ENCODE data around the gene NBEAL2.

The NBEAL2 gene

DNA sequence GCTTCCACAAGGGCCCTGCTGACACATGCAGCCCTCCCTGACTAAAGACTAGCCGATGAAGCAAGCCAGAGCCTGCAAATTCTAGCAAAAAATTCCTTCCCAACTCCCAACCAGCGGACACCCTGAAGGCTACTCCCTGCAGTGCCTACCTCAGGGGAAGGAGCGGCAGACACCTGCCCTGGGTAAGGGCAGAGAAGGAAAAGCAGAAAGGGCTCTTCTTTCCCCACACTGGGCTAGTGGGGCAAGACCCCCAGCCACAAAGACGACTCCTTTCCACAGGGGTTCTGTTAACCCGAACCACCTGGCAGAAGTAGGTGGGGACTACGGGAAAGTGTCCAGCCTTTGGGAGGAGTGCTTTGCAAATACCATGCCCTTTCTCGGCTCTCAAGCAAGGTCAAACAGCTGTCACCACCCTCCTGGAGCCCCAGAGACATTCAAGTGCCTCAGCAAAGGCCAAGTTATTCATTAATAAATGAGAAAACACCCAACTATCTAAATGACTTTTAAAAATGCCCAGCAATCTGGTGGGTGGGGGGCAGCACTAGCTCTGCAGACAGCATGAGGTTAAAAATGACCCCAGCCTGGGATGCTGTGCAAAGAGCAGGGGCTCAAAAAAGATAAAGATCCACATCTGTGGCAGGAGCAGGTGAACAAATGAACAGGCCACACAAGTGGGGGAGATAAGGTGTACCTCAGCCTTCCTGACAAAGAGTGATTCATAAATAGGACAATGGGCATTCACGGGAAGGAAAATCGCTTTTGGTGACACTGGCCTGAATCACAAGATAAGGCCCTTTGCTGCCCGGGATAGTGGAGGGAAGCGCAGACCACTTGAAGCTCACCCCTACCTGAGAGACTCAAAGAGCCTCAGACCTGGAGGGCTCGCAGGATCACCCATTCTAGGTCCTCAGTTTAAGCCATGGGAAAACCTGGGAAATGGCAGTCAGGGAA, 36.0 kb upstream of the NBEAL2 start:
- DNase-seq = no peak

DNA sequence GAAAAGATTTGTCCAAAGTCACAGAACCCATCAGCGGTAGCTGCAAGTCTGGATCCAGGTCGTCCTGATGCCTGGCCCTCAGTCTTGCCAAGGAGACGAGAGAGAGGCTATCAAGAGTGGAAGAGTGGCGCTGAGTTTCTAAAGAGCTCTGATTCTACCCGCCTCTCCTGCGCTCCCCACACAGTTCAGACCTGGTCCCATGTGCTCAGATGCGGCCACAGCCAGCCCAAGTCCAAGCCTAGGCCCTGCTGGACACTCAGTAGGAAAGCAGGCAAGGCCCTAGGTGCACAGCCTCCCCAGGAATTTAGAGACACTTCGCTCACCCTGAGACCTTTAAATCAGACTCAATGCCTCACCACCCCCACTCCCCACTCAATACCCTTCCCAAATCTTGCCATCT, 35.3 kb upstream of the NBEAL2 start:
- no peak for DNase-seq

DNA sequence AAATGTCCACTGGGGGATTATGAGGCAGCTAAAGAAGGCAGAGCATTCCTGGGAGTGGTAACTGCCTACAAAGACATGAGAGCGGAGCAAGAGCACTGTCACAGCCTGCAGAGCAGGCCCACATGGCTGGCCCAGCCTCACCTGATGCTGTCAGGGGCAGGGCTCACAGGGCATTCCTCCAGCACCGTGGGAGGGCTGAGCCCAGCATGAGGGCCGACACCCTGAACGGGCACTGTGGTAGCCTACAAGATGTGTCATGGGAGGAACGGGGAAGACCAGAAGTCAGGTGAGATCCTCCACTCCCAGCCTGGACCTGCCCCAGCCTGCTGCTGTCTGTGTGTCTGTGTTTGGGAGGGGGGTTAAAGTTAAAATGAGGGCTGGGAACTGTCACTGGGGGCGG, 33.0 kb upstream of the NBEAL2 start:
- DNase-seq = no peak

DNA sequence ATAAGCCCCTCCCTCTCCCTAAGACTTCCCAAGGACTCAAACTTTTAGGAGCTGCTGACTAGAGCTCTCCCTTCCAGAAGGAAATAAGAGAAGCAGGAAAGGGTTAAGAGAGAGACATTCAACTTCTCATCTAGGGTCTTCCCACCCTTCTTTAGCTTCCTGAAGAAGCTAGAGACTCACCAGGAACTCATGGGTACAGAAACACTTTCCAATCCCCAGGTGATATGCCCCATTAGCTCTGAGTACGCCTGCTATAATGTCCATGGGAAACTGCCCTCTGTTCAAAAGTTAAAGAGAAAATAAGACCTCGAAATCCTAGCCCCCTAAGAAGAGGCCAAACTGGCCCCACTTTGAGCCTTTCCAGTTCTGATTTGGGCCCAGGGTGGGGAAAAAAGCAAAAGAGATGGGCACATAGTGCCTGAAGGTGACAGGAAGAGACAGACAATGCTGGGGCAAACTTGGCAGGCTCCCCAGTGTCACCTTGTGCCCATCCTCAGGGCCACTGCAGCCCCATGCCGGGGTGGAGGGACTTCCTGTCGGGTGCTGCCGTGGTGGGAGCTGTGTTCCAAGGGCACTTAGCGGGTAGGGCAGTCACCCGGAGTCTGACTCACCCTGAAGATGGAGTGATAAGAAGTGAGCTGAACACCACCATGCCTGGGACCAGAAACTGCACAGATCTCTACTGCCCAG, 32.5 kb upstream of the NBEAL2 start:
- DNase-seq = no peak

DNA sequence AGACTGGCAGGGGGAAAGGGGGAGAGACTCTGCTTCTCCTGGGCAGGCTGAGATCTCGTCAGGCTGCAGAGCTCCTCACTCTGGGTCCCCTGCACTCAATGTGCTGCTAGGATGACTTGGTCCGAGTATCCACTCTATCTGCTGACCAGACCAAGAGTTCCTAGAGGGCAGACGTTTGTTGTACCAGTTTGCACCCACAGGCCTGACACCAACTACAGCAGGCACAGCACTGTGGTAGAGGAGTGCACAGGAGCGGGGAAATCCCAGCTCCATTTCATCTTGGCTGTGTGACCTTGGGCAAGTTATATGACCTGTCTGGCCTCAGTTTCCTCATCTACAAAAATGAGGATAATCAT, 31.9 kb upstream of the NBEAL2 start:
- DNase-seq = no peak

DNA sequence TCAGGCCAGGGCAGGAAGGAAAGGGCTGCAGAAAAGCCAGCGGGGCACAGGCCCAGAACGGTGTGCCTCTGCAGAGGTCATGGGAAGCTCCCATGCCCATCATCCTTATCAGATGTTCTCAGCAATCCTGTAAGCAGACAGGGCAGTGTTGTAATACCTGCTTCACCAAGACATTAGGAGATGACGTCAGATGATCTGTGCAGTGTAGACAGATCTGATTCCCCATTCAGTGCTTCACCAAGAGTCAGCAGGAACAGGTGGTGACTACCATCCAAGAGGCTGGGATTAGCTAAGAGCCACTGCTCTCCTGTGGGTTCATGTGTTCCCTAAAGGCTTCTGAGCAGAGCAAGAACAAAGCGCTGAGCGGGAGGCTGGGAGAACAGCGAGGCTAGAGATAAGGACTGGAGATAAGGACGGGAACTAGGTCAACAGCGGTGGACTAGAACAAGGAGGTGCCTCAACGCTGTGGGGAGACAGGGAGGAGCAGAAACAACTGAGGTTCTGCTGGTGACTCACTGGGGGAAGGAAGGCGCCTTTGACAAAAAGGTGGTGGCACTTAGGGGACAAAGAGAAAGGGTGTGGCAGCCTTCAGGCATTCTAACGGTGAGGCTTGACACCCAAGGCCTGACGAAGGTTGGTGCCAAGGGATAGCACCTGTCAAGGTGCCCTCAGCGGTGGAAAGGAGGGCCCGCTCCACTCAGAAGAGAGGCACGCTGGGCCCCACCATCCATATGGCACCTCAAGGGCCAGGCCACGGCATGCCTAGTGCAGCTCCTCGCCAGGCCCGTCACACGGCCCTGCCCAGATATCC, 31.3 kb upstream of the NBEAL2 start:
- no peak for DNase-seq

DNA sequence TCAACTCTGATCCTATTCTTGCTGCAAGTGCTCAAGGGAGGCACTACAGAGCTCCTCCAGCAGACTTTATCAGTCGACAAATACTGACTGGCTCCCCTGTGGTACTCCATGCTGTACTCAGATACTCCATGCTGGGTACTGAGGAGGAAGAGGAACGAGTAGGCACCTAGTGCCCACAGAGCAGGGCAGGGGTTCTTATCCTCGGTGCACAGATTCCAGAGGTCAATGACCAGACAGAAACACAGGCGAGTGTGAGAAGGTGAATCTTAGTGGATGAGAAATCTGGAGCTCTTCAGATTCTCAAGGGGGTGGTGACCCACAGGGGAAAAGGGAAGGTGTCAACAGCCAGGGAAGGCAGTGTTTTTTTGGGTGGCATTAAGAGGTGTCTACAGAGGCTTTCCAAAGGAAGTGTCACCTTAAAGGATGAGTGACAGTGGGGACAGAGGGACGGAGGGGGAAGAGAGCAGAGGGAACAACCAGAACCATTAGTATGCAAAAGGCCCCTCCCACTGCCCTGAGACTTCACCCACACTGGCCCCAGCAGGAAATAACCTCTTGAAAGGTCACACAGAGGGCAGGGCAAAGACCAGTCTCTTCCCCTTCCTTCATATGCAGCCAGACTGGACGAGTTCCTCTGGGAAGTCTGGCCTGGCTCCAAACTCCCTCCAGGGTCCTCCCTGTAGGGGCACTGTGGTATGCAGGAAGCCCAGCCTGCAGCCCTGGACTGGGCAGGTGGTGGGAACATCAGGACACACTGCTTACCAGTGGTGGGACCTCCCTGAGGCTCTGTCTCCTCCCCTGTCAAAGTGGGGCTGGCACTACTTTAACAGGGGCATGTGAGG, 30.4 kb upstream of the NBEAL2 start:
- DNase-seq = peak; percentile 43

DNA sequence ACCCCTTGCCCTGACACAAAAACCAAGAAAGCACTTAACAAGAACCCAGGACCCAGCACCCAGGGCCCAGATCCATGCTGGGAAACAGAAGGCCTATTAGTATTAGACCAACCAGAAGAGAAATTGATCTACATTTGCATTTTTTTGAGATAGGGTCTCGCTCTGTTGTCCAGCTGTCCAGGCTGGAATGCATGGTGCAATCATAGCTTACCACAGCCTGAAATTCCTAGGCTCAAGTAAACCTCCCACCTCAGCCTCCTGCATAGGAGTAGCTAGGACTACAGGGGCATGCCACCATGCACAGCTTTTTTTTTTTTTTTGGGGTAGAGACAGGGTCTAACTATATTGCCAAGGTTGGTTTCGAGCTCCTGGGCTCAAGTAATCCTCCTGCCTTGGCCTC, 29.3 kb upstream of the NBEAL2 start:
- no peak for DNase-seq

DNA sequence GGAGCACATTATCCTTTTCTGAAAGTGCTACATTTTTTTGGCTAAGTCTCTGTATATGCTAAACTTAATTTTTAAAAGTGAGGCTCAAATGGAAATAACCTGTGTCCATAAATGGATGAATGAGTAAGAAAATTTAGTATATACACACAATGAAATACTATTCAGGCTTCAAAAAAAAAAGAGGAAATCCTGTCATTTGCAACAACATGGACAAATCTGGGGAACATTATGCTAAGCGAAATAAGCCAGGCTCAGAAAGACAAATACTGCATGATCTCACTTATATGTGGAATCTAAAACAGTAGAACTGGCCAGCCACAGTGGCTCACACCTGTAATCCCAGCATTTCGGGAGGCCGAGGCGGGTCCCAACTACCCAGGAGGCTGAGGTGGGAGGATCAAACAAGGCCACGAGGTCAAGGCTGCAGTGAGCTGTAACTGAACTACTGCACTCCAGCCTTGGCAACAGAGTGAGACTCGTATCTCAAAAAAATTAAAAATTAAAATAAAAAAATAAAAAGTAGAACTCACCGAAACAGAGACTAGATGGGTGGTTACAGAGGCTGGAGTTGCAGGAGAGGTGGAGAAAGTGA, 28.7 kb upstream of the NBEAL2 start:
- no peak for DNase-seq

DNA sequence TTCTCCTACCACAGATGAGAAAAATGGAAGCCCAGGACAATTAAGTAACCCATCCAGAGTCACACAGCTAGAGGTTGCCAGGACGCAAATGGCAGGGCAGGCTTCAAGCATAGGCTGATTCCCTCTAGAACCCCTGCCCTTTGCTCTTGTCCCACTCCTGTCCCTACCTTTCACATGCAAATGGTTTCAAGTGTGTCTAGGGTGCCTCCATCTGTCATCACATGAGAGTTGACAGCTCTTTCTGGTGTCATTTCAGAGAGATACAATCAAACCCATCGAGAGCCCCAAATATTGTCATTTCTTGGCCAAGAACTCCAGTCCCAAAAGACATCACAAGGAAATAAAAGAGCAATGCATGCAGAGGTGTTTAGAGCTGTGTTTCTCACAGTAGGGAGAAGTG, 26.7 kb upstream of the NBEAL2 start:
- DNase-seq = no peak

DNA sequence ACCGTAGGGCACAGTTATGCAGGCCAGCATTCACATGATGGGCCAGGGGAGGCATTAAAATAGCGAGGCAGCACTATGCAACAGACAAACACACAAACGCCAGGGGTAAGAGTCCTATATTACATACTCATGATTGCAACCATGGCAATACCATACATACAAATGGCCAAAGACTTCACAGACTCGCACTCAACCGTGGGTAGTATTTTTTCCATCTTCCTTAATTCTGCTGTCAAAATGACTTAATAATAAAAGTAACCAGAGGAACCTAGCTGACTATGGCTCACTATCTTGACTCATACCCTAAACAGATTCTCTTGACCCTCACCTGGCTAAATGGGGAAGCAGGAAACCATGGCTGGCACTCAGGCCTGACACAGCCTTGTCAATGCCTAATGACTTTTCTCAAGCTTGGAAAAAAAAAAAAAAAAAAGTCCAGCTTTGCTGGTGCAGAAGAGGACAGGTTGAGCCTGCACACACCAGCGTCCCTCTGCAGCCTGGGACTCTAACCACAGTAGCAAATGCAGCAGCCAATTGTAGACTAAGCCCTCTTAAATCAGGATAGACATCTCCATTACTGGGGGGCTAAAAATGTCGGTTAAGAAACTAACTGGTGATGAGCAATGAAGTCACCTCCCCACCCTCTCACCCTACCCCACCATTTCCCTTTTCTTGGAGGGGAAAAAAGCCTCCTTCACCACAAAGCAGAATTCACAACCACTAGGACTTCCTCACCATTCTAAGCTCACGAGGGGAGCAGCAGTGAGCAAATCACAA, 26.0 kb upstream of the NBEAL2 start:
- DNase-seq = no peak

DNA sequence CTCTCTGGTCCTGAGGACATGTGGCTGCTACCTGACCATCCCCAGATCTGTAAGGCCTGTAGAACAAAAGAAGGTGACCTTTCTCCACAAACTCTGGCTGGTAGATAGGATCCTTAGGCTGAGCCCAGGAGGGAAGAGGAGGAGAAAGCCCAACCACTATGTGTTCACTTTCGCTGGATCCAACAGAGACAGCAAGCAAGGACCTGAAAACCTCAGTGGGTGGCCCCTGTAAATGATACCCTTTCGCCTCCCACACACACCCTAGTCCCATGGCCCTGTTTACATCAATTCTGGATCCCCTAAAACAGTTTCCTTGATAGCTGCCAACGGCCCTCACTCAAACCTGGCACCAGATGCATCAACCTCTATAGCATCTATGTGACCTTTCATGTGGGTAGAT, 25.3 kb upstream of the NBEAL2 start:
- no peak for DNase-seq

DNA sequence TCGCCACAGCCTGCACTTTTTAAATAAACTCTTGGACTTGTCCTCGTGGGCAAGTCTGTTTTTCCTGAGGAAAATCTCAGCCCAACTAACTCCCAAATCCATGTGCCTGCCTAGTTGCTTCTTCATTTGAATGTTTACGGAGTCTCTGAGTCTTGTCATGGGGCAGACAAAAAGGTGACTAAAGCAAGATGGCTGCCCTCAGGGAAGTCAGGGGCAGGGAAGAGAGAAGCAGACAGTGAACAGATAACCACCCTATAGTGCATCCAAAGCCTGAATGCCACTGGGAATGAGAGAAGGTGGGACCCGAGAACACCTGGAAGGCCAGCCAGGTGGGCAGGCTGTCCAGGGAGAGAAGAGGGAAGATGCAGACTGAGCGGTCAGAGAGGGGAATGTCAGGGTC, 24.3 kb upstream of the NBEAL2 start:
- no peak for DNase-seq

DNA sequence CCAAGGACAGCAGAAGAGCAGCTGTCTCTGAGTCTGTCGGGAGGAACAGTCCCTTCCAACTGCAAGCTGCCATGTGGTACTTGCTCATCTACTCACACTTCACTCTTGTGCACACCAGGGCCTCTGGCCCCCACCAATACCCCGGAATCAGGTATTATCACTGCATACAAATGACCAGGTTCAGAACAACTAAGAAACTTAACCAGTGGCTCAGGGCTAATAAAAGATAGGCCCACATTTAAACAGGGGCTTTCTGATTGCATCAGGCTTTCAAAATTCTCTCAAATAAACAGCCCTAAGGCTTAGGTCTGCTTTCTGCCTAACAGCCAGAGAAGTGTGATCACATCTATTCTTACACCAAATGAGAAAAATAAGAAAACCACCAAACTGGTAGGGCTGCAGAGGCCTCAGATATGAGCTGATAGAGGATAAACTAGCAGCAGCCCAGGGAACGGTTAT, 23.6 kb upstream of the NBEAL2 start:
- no peak for DNase-seq

DNA sequence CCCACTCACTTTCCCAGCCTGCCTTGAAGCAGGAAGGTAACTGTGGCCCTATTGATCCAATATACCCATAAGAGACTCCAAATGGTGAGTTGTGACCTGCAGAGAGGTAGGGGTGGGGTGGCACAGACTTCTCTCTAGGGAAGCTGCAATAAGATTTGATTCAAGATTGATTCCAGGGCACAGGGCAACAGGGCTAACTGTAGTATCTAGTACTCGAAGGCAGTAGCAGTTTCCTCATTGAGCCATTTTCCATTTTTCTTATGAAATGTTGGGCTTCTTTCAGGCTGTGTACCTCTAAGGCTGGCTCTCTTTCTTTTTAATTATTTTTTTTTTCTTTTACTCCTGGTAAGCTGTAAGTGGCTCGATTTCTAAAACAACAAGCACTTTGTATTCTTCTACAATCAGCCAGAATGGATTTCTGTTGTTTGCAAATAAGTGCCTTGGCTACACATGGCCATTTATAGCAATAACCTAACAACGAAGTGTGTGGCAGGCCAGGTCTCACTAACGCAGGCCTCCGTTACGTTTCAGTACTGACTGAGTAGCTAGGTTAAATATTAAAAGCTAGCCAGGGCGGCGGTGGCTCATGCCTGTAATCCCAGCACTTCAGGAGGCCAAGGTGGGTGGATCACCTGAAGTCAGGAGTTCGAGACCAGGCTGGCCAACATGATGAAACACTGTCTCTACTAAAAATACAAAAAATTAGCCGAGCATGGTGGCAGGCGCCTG, 22.2 kb upstream of the NBEAL2 start:
- no peak for DNase-seq

DNA sequence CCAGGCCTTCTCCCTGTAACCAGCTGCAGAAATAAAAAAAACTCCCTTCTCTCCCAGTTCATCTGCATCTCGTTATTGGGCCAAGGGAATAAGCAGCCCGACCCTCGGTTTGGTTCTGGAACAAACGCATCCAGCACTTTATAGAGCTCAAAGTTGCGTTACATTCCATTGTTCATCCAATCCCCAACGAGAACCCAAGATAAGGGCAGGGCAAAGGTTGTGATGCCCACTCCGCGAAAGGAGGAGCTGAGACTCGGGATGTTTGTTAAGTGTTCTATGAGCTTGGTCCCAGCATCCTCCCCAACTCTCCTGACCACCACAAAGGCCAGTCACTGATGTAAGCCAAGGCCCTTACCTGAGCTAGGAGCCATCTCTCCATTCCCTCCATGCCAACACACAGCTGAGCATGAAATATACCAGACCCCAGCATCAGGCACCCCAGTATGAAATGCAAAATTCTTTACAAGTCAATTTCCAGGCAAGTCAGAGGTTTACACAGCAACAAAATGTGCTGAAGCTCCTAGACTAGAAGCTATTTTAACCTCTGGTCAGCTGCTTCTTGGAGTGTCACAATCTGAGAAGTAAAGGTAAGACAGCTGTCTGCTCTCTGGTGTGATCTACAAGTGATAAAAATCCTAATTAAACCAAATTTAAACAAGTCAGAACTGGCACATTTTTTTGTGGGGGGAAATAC, 20.9 kb upstream of the NBEAL2 start:
- DNase-seq = no peak

DNA sequence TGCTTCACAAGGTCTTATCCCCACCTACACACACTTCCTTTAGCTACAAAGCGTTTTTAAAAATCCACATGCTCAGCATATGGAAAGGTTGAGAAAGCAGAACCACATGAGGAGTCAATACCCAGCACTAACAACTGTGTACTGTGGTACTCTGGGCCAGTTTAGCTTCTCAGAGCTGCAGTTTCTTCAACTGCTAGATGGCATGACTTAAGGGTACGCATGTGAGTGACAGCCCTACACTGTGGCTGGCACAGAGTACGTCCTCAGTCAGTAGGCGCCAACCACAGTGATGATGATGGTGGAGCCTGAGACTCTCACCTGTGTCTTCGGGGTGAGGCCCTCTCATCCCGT, 20.3 kb upstream of the NBEAL2 start:
- no peak for DNase-seq

DNA sequence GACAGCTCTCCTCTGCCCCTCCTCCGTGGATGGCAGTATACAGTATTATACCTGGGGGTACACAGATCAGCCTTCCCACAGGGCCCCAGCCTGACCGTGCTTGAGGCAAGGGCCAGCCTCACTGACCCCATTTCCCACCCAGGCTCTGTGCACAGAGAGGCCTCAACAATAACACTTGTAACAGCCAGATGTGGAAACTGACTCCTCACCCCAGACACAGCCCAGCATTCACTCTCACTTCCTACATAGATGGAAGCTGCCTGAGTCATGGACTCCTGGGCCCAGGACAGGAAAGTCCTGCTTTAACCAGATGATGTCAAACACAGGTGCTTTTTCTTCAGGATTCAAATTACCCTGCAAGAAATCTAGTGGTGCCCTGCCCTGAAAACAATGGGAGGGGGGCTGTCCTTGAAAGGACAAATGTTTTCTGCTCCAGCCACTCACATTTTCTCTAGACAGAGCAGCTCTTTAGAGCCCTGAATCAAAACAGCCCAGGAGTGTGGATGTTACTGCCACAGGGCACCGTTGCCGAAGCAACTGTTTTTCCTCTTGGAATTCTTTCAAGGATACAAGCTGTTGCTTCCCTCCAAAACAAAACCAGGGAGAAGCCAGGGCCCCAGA, 19.3 kb upstream of the NBEAL2 start:
- peak; percentile 23 for DNase-seq

DNA sequence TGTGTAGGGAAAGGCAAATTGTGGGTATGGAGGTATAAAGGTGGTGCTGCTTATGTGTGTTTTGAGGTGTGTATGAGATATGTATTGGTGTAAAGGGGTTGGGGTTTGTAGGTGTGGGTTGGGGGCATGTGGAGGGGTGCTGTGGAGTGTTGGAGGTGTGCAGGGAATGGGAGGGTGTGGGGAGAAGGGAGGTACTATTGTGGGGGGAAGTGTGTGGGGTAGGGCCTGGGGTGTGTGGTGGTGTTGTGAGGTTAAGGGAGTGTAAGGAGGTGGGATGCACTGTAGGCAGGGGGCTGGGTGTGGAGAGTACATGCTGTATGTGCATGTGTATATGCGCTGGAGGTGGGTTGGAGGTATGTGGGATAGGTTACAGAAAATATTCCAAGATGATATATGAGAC, 18.6 kb upstream of the NBEAL2 start:
- no peak for DNase-seq

DNA sequence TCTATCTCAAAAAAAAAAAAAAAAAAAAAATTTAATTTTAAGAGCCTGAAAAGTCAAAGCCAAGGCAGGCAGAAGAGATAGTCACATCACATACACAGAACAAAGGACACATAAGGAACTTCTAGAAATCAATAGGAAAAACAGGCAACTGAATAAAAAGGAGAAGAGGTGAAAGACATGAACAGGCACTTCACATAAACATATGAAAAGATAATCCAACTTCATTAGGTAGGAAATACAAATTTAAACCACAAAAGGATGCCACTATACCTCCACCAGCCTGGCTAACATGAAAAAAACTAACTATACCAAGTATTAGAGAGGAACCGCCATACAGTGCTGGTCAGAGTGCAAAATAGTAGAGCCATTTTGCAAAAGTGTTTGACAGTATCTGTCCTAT, 17.0 kb upstream of the NBEAL2 start:
- DNase-seq = no peak
